Frontal cortex (tissue), 4 donors: ENCODE results near the gene SYTL5. TPM values are rescaled to one million over a fixed set of nuclear protein-coding genes. Genes with fewer than 3 reads are reported as not detected.

Experiments used
- DNase-seq, 2 donors: peaks; one replicate each; pipeline ENCODE4 v3.0.0; 2012; ENCODE audit warnings: low spot score in 2 of 2
- FAIRE-seq: peaks from 2 replicates; lab custom pipeline; 2012; peaks lifted over from hg19 to GRCh38; lab: Jason Lieb, UNC
- total RNA-seq: library from RNA; depleted of rRNA; stranded (reverse); fragments of >200 nt; gene quantifications from one replicate; pipeline ENCODE4 v1.2.3, GENCODE V29; 2014
- donor health status: control.
- donor health status: control.
- donor health status: control.

SYTL5 gene
- total RNA-seq, 1 donor from 2014 or later: 4.9 TPM

DNA sequence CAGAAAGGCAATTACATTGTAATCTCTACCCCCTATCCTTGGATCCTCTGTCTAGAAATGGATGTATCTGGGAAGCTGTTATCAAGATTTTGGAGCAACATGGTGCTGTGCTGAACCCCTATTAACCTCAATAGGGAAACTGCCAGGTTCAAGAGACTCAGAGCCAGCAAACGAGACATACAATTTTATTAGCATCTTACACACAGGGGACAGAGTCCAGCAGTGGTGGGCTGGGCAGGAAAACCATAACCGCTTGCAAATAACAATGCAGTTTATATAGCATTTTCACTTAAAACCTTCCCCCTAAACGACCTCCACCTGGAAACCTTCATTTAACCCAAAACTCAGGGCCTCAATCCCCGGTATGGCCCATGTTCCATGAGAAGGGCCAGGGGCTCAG lies 79.5 kb downstream of the SYTL5 start:
- no peak for DNase-seq
- FAIRE-seq: no peak

GRCh38 chrX:38086451-38087215 lies 80.3 kb downstream of the SYTL5 start:
- no peak for DNase-seq
- FAIRE-seq: no peak

- no peak for FAIRE-seq
- no peak for DNase-seq
Observed at GRCh38 chrX:38087594-38087993, 81.2 kb downstream of the SYTL5 start.

- no peak for FAIRE-seq
- DNase-seq: no peak
Observed at GRCh38 chrX:38089173-38089982, 83.0 kb downstream of the SYTL5 start.

- DNase-seq (no peak), FAIRE-seq (no peak)
Observed at GRCh38 chrX:38095971-38096529, 89.7 kb downstream of the SYTL5 start.

GRCh38 chrX:38099688-38100087 lies 93.3 kb downstream of the SYTL5 start:
- FAIRE-seq (no peak), DNase-seq (no peak)

- FAIRE-seq (no peak), DNase-seq (no peak)
Observed at GRCh38 chrX:38102240-38102639, 95.9 kb downstream of the SYTL5 start.

GRCh38 chrX:38102875-38103274 lies 96.5 kb downstream of the SYTL5 start:
- FAIRE-seq (no peak), DNase-seq (no peak)

GRCh38 chrX:38103857-38104812 lies 97.8 kb downstream of the SYTL5 start:
- FAIRE-seq (no peak), DNase-seq (no peak)

DNA sequence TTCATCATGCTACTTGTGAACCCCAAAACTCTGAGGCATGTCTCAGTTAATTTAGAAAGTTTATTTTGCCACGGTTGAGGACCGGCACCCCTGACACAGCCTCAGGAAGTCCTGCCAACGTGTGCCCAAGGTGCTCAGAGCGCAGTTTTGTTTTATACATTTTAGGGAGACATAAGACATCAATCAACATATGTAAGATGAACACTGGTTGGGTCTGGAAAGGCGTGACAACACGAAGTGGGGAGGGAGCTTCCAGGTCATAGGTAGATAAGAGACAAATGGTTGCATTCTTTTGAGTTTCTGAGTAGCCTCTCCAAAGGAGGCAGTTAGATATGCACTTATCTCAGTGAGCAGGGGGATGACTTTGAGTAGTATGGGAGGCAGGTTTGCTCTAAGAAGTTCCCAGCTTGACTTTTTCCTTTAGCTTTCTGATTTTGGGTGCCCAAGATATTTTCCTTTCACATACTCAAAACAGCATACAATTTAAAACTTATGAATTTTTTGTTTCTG lies 98.9 kb downstream of the SYTL5 start:
- no peak for FAIRE-seq
- no peak for DNase-seq

DNA sequence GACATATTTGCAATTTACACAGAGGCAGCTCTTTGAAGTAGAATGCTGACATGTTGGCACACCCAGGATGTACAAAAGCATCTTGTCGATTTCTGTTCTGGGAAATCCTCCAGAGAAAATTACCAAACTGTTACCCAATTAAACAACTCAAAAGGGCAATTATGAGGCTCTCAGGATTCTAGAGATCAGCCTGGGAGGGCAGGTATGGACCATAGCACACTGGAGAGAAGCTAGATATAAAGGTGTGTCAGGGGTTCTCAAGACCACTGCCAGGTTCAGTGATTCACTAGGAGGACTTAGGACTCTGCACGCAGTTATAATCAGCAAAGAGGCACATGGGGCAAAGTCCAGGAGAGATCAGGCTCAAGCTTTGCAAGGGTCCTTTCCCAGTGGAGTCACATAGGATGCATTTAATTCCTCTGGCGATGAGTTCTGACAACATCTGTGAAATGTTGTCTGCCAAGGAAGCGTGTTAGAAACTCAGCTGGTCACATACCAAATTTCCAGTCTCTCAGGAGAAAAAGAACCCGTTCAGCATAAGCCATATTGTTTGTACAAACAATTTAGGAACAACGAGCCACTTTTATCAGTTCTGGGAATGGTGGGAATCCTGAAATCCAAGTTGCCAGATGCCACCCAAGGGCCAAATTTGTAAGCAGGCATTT lies 100.8 kb downstream of the SYTL5 start:
- no peak for FAIRE-seq
- DNase-seq: no peak

DNA sequence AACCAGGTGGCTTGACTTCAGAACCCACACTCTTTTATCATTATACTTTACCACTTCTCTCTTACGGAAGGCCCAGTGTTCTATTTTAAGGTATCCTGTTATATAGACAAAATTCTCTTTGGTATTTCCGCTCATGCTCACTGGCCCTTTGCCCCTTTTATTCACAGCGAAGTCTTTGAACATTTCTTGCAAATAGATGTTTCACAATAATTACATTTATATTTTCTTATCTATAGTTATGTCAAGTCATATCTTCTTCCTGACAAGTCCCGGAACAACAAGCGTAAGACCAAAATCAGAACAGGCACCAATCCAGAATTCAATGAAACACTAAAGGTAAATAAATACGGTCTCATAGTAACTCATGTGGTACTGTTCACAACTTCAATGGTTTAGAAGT lies 102.0 kb downstream of the SYTL5 start:
- no peak for FAIRE-seq
- DNase-seq: no peak

- DNase-seq (no peak), FAIRE-seq (no peak)
Observed at GRCh38 chrX:38109042-38109898, 102.9 kb downstream of the SYTL5 start.

- DNase-seq (no peak), FAIRE-seq (no peak)
Observed at GRCh38 chrX:38110231-38110630, 103.9 kb downstream of the SYTL5 start.

DNA sequence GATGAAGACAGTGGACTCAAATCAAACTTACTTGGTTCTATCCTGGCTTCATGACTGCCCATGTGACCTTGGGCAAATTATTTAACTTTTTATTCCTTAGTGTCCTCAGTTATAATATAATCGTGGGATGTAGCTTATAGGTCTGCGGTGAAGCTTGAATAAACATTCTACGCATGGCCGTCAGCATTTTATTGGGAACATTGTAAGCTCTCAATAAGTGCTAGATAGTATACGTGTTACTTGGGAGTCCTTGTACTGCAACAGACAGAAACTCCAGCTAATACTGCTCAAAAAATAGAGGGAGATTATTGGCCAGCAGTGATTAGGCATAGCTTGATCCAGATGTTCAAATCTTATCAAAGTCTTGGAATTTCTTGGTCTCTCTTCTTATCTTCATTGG lies 104.8 kb downstream of the SYTL5 start:
- no peak for DNase-seq
- FAIRE-seq: no peak

DNA sequence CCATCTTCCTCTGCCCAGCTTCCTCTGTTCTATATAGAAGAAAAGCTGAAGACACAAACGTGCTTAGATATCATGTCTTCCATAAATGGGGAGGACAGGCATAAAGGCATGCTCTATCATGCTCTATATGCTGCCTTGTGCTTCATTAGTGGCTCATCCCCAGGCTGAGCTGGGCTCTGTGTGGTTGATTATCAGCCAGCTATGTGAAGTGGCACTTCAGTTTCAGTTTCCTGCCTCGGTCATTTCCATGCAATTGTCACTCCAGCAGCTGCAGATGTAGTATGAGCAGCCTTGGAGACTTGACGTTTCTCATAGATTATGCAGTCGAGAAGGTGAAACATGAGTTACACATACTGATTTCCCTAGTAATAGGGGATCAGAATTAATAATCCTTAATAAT lies 106.2 kb downstream of the SYTL5 start:
- no peak for FAIRE-seq
- DNase-seq: no peak

GRCh38 chrX:38116706-38117105 lies 110.4 kb downstream of the SYTL5 start:
- no peak for FAIRE-seq

DNA sequence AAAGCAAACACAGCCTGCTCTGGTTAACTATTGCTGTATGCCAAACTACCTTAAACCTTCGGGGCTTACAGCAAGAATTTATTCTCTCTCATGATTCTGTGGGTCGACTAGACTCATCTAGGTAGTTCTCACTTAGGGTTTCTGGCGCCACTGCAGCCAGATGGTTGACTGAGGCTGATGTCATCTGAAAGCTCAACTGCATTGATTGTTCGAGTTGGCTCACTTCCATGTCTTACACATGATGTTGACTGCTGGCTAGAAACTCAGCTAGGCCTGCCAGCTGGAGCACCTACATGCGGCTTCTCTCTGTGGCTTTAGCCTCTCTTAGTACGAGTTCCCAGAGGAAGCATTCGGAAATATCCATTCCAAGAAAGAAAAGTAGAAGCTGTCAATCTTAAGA lies 111.1 kb downstream of the SYTL5 start:
- no peak for FAIRE-seq
- DNase-seq: no peak

More at GRCh38 chrX:38116706-38117105, 110.4 kb downstream of the SYTL5 start:
- no peak for DNase-seq
